HepG2 (cell line): ENCODE data around the gene TPM2. TPM values are rescaled to one million over a fixed set of nuclear protein-coding genes. Genes with fewer than 3 reads are reported as not detected.

Source experiments
- ATAC-seq: fragments of 200-7000 bp; cut with Tn5 transposase; 3 replicates; pipeline ENCODE4 v1.9.1; 2020; ENCODE audit warnings: mild to moderate bottlenecking, moderate library complexity
- BruUV-seq: library from RNA; stranded (reverse); fragments of 400-500 nt; replicated peaks from 2 replicates; lab custom pipeline; 2021; lab: Mats Ljungman, UMichigan
- CTCF ChIA-PET: fragments of 300-600 bp; formaldehyde crosslinking; extraction: SDS; loops from one replicate; lab custom pipeline; 2021; ENCODE audit warnings: low total read pairs, inconsistent platforms, low intra/inter-chr PET ratio; lab: Yijun Ruan, JAX
- POLR2A ChIA-PET: fragments of 350-600 bp; sonication (Branson Sonifier 250); formaldehyde crosslinking; loops from one replicate; lab custom pipeline; 2020; ENCODE audit warnings: antibody characterized with exemption, inconsistent platforms; lab: Yijun Ruan, JAX
- DNase-seq: peaks from one replicate; pipeline ENCODE4 v3.0.0-alpha.2; 2015; ENCODE audit warnings: low spot score
- FAIRE-seq: peaks from 3 replicates; lab custom pipeline; 2011; peaks lifted over from hg19 to GRCh38; lab: Jason Lieb, UNC
- H2AFZ ChIP-seq: one replicate; pipeline ENCODE4 v1.6.1; 2011; ENCODE audit warnings: low read length, inconsistent platforms
- H3K27ac ChIP-seq: fragments of 300-600 bp; 3 replicates; pipeline ENCODE4 v1.8.0; 2011; ENCODE audit warnings: mixed run types, mild to moderate bottlenecking, mixed read lengths, low read length, inconsistent platforms; ENCODE audit not compliant: insufficient read depth; ENCODE audit errors: extremely low read length
- H3K27me3 ChIP-seq, 2 experiments: fragments of 200-600 bp in 1 of 2; 2 replicates in 1 of 2; 3 replicates in 1 of 2; pipeline versions ENCODE4 v1.6.0 to v1.8.0; 2011; ENCODE audit warnings: low read length in 2 of 2, mild to moderate bottlenecking in 2 of 2, moderate library complexity in 2 of 2, inconsistent platforms in 1 of 2; ENCODE audit not compliant: insufficient read depth in 2 of 2, control insufficient read depth in 1 of 2
- H3K36me3 ChIP-seq, 2 experiments: fragments of 200-600 bp in 1 of 2; replicated peaks in 1 of 2; 2 replicates in 1 of 2; 3 replicates in 1 of 2; pipeline versions ENCODE4 v1.5.1 to v1.8.0; 2011; ENCODE audit warnings: low read length in 2 of 2, inconsistent platforms in 1 of 2; ENCODE audit not compliant: insufficient read depth in 2 of 2, control insufficient read depth in 1 of 2
- H3K4me1 ChIP-seq: 2 replicates; pipeline ENCODE4 v1.5.1; 2012; ENCODE audit warnings: low read length, inconsistent platforms; ENCODE audit not compliant: insufficient read depth
- H3K4me2 ChIP-seq: 2 replicates; pipeline ENCODE4 v1.6.0; 2011; ENCODE audit warnings: low read depth, low read length, inconsistent platforms
- H3K4me3 ChIP-seq, 3 experiments: fragments of 200-600 bp in 1 of 3; sonication (generic), shearing (Covaris generic) in 1 of 3; replicated peaks in 1 of 3; 2 replicates each; pipeline ENCODE4 v1.5.1; 2011 to 2016; ENCODE audit warnings: low read length in 3 of 3, inconsistent platforms in 2 of 3, low read depth in 2 of 3, mild to moderate bottlenecking in 2 of 3, control low read depth in 1 of 3, mixed read lengths in 1 of 3; ENCODE audit not compliant: insufficient read depth in 1 of 3
- H3K79me2 ChIP-seq: one replicate; pipeline ENCODE4 v1.6.1; 2011; ENCODE audit warnings: low read length, inconsistent platforms; ENCODE audit not compliant: insufficient read depth
- H3K9ac ChIP-seq: 2 replicates; pipeline ENCODE4 v1.6.0; 2011; ENCODE audit warnings: mild to moderate bottlenecking, low read depth, low read length, inconsistent platforms; ENCODE audit not compliant: insufficient read depth
- H3K9me3 ChIP-seq: 2 replicates; pipeline ENCODE4 v1.5.1; 2012; ENCODE audit warnings: mild to moderate bottlenecking, low read length
- H4K20me1 ChIP-seq: 2 replicates; pipeline ENCODE4 v1.6.0; 2011; ENCODE audit warnings: inconsistent platforms, mild to moderate bottlenecking, low read length, moderate library complexity; ENCODE audit not compliant: insufficient read depth
- ADNP ChIP-seq: sonication (generic); formaldehyde crosslinking; IDR thresholded peaks from 2 replicates; pipeline ENCODE4 v1.4.0; 2020; ENCODE audit warnings: missing genetic modification reagents
- HCFC1 ChIP-seq: fragments of 150-350 bp; IDR thresholded peaks from 2 replicates; pipeline ENCODE4 v1.6.1; 2014; ENCODE audit warnings: low read depth, low read length
- MTA1 ChIP-seq: sonication (generic); formaldehyde crosslinking; IDR thresholded peaks from 2 replicates; pipeline ENCODE4 v1.4.0; 2020; ENCODE audit warnings: missing genetic modification reagents, mild to moderate bottlenecking, borderline replicate concordance
- NFRKB ChIP-seq: fragments of 450-650 bp; IDR thresholded peaks from 2 replicates; pipeline ENCODE4 v1.6.1; 2017
- NFYC ChIP-seq: IDR thresholded peaks from 2 replicates; pipeline ENCODE4 v1.6.1; 2016; ENCODE audit warnings: missing genetic modification reagents, missing compliant biosample characterization
- NKX3-1 ChIP-seq: sonication (generic); formaldehyde crosslinking; IDR thresholded peaks from 2 replicates; pipeline ENCODE4 v1.5.0; 2020; ENCODE audit warnings: missing genetic modification reagents
- NRL ChIP-seq: sonication (generic); formaldehyde crosslinking; IDR thresholded peaks from 2 replicates; pipeline ENCODE4 v1.5.0; 2020; ENCODE audit warnings: missing genetic modification reagents, mild to moderate bottlenecking, moderate library complexity, borderline replicate concordance
- PHF21A ChIP-seq: sonication (generic); formaldehyde crosslinking; IDR thresholded peaks from 2 replicates; pipeline ENCODE4 v1.5.0; 2020; ENCODE audit warnings: mild to moderate bottlenecking, missing genetic modification reagents
- RORA ChIP-seq: sonication (generic); formaldehyde crosslinking; IDR thresholded peaks from 2 replicates; pipeline ENCODE4 v1.5.0; 2020; ENCODE audit warnings: mild to moderate bottlenecking, missing genetic modification reagents, moderate library complexity
- SMC3 ChIP-seq: IDR thresholded peaks from 2 replicates; pipeline ENCODE4 v1.6.1; 2011; ENCODE audit warnings: low read length, improper control_type of control experiment
- U2AF1 ChIP-seq: fragments of 200-400 bp; formaldehyde crosslinking; optimal IDR thresholded peaks from 2 replicates; pipeline ENCODE3; 2017; ENCODE audit warnings: mild to moderate bottlenecking, low read depth, low read length
- YEATS4 ChIP-seq: sonication (generic); formaldehyde crosslinking; IDR thresholded peaks from 2 replicates; pipeline ENCODE4 v1.4.0; 2020; ENCODE audit warnings: missing genetic modification reagents, borderline replicate concordance
- ZBTB43 ChIP-seq: sonication (generic); formaldehyde crosslinking; conservative IDR thresholded peaks from 2 replicates; pipeline ENCODE4 v1.4.0; 2020; ENCODE audit warnings: missing genetic modification reagents
- ZC3H13 ChIP-seq: sonication (generic); formaldehyde crosslinking; IDR thresholded peaks from 2 replicates; pipeline ENCODE4 v1.8.1; 2023; ENCODE audit warnings: mild to moderate bottlenecking, missing genetic modification reagents, moderate library complexity
- ZMYM2 ChIP-seq: sonication (generic); formaldehyde crosslinking; IDR thresholded peaks from 2 replicates; pipeline ENCODE4 v1.8.0; 2022; ENCODE audit warnings: mild to moderate bottlenecking, missing genetic modification reagents
- ZMYM3 ChIP-seq: sonication (generic); formaldehyde crosslinking; IDR thresholded peaks from 2 replicates; pipeline ENCODE4 v1.5.1; 2020; ENCODE audit warnings: mild to moderate bottlenecking, missing genetic modification reagents
- ZNF549 ChIP-seq: sonication (generic); formaldehyde crosslinking; IDR thresholded peaks from 2 replicates; pipeline ENCODE4 v1.5.0; 2020; ENCODE audit warnings: missing genetic modification reagents
- ZNF776 ChIP-seq: sonication (generic); formaldehyde crosslinking; IDR thresholded peaks from 2 replicates; pipeline ENCODE4 v1.4.0; 2020; ENCODE audit warnings: mild to moderate bottlenecking, missing genetic modification reagents
- ZNF781 ChIP-seq: sonication (generic); formaldehyde crosslinking; IDR thresholded peaks from 2 replicates; pipeline ENCODE4 v1.5.1; 2020; ENCODE audit warnings: borderline replicate concordance, mild to moderate bottlenecking, missing genetic modification reagents; ENCODE audit errors: not compliant biosample characterization
- ZSCAN12 ChIP-seq: sonication (generic); formaldehyde crosslinking; IDR thresholded peaks from 2 replicates; pipeline ENCODE4 v1.9.0; 2021; ENCODE audit warnings: mild to moderate bottlenecking, missing genetic modification reagents
- ZSCAN29 ChIP-seq: sonication (generic); formaldehyde crosslinking; conservative IDR thresholded peaks from 2 replicates; pipeline ENCODE4 v1.4.0; 2020; ENCODE audit warnings: mild to moderate bottlenecking, missing genetic modification reagents
- ZSCAN31 ChIP-seq: sonication (generic); formaldehyde crosslinking; IDR thresholded peaks from 2 replicates; pipeline ENCODE4 v1.5.0; 2020; ENCODE audit warnings: low read depth, mild to moderate bottlenecking, missing genetic modification reagents
- WGBS: methylation state at CpG from one replicate; pipeline ENCODE4 v1.1.6; 2017; ENCODE audit warnings: low lambda C conversion rate; 5-methylcytosine and 5-hydroxymethylcytosine counted together
- in situ Hi-C: cut with HindIII; loops from 2 replicates; pipeline ENCODE4 v1.10.0; 2017; ENCODE audit warnings: low pct_unique_long_range_greater_than_20kb; ENCODE audit not compliant: extremely low pct_ligation_motif_present
- intact Hi-C: fragments of 100-400 bp; cut with micrococcal nuclease; formaldehyde crosslinking; loops from one replicate; pipeline ENCODE4 v1.10.0; 2022; ENCODE audit not compliant: unreplicated experiment
- polyA plus RNA-seq, 8 experiments: library from polyadenylated mRNA; depleted of rRNA in 3 of 8; stranded (reverse) in 7 of 8; unstranded in 1 of 8; fragments of >200 nt; fragmentation: Illumina TruSeq in 4 of 8; extraction: Trizol in 4 of 8; gene quantifications; 2 replicates each; pipeline versions ENCODE4 v1.2.1 to v1.2.3, GENCODE V29; 2011 to 2016; ENCODE audit warnings: low read depth in 4 of 8, missing spikeins in 1 of 8, mixed read lengths in 1 of 8; ENCODE audit not compliant: insufficient read depth in 1 of 8
- total RNA-seq, 5 experiments: library from RNA; depleted of rRNA; stranded (reverse); fragments of >200 nt; fragmentation: Illumina TruSeq; extraction: Trizol; gene quantifications; 2 replicates each; pipeline ENCODE4 v1.2.3, GENCODE V29; 2016; ENCODE audit warnings: low read depth in 1 of 5
- TF ChIP-seq, protein P1 (sequence below): sonication (generic); formaldehyde crosslinking; IDR thresholded peaks from 2 replicates; pipeline ENCODE4 v1.4.0; 2020; ENCODE audit warnings: missing genetic modification reagents

TPM2 gene
- total and polyA plus RNA-seq, 2 of the 13 experiments (the other 11 are each of a cell fraction or from before 2014, with no cell fraction given), result 3.1 to 10.7 TPM

DNA sequence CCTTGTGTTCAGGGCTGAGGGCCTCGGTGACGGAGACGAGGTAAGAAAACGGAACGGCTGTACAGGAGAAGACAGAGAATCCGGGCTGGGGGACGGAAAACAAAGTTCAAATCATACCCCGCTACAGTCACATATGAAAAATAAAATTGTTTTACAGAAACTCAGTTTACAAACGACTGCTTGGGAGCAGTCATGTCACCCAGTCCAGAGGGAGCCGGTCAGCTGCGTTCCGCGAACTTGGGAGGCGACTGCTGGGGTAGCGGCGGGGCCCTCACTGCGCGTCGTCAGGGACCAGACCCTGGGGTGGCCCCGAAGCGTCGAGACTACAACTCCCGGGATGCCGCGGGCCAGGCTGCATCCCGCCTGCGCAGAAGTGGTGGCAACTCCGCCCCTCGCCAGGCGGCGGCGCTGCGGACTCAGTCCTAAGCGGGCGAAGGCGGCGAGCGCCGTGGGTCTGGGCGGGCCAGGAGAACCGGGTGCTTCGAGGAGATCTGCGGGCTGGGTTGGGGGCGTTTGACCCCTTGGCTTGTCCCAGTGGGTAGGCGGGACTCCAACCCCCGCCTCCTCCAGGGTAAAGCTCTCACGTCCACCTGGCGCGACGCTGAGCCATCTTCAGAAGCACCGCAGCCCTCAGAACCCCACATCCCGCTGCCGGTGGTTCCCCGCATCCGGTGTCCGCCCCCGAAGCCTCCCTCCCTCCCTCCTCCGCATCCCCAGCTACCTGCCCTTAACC is 43.0 kb downstream of the TPM2 start:
- Histone ChIP-seq H3K27ac (peak overlapping the region; percentile 67), H3K9ac (peak overlapping the region; percentile 60)
- in situ Hi-C loops, result no loop called here
- no peak for TF ChIP-seq ZNF549 (CRISPR knock-in tag)
- TF ChIP-seq RORA (CRISPR knock-in tag), result no peak
- TF ChIP-seq PHF21A (CRISPR knock-in tag), result no peak; the same call in 1 of the 2 replicates
- no peak for TF ChIP-seq SMC3
- TF ChIP-seq ZNF776, result no peak
- no peak for TF ChIP-seq ADNP (CRISPR knock-in tag)
- TF ChIP-seq, protein P1, sequence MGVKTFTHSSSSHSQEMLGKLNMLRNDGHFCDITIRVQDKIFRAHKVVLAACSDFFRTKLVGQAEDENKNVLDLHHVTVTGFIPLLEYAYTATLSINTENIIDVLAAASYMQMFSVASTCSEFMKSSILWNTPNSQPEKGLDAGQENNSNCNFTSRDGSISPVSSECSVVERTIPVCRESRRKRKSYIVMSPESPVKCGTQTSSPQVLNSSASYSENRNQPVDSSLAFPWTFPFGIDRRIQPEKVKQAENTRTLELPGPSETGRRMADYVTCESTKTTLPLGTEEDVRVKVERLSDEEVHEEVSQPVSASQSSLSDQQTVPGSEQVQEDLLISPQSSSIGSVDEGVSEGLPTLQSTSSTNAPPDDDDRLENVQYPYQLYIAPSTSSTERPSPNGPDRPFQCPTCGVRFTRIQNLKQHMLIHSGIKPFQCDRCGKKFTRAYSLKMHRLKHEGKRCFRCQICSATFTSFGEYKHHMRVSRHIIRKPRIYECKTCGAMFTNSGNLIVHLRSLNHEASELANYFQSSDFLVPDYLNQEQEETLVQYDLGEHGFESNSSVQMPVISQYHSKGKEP (CRISPR knock-in tag), result no peak
- no peak for TF ChIP-seq ZNF781 (CRISPR knock-in tag)
- no peak for TF ChIP-seq U2AF1
- TF ChIP-seq HCFC1, result peak; percentile 88
- peak; percentile 44; the same call in 1 of the 2 replicates for TF ChIP-seq ZSCAN31 (CRISPR knock-in tag)
- no peak for TF ChIP-seq ZC3H13
- TF ChIP-seq NRL (CRISPR knock-in tag), result 0 out of 2 replicates have a peak, but pooled peaks have one; percentile 45
- TF ChIP-seq ZMYM2 (CRISPR knock-in tag), result no peak
- no peak for TF ChIP-seq NFRKB
- TF ChIP-seq ZSCAN29 (CRISPR knock-in tag), result no peak
- no peak for TF ChIP-seq ZSCAN12 (CRISPR knock-in tag)
- no peak for TF ChIP-seq NFYC (CRISPR knock-in tag)
- no peak for TF ChIP-seq MTA1
- TF ChIP-seq ZMYM3, result no peak
- TF ChIP-seq ZBTB43 (CRISPR knock-in tag), result 0 out of 2 replicates have a peak, but pooled peaks have one; percentile 54
- TF ChIP-seq NKX3-1 (CRISPR knock-in tag), result no peak
- TF ChIP-seq YEATS4, result peak; percentile 75; the same call in 1 of the 2 replicates

More for the DNA sequence above, 43.0 kb downstream of the TPM2 start:
- CTCF ChIA-PET, result interaction anchor here (1.4 to 1.9 kb wide), 2 partner anchors 11 to 43 kb away, joined by 4 to 8 read pairs; partner anchors contain the start of genes CCDC107 and RMRP
- peaks cover 55% of the 10 kb centered on the region for H3K4me1 ChIP-seq
- no peaks in the 10 kb centered on the region for H3K36me3 ChIP-seq
- peak overlapping the region; percentile 79 for H3K4me2 ChIP-seq
- BruUV-seq, result no TSS peak
- FAIRE-seq (peak; percentile 36), ATAC-seq (peak; percentile 95), DNase-seq (peak; percentile 78)
- POLR2A ChIA-PET, result interaction anchor here (0.7 to 5.4 kb wide), 14 partner anchors 8 to 157 kb away, joined by 3 to 41 read pairs (median 4); partner anchors contain the start of genes ARHGEF39, CCDC107, GBA2 and RGP1
- H3K9me3 ChIP-seq, result no peaks in the 10 kb centered on the region
- 2% methylated on average over 12 of the region's 58 CpGs for WGBS
- H3K79me2 ChIP-seq, result no peaks in the 10 kb centered on the region
- peak overlapping the region; percentile 48 for H2AFZ ChIP-seq
- peaks cover 2 to 22% of the 10 kb centered on the region in 2 experiments; a peak in 3 of 5 replicates for H3K27me3 ChIP-seq
- H4K20me1 ChIP-seq, result no peaks in the 10 kb centered on the region
- intact Hi-C loops, result loop anchor here (1.0 to 10.0 kb wide), 4 partner anchors 11 to 238 kb away; no protein-coding TSS in a partner anchor
- peak overlapping the region; percentile 70 to 83 (median 72) for H3K4me3 ChIP-seq
